HEK293 (cell line): ENCODE data around the gene ZCCHC24.

Source experiments
- CTCF ChIA-PET: fragments of 350-600 bp; formaldehyde crosslinking; extraction: SDS; loops from one replicate; lab custom pipeline; 2021; ENCODE audit warnings: antibody characterized with exemption; lab: Yijun Ruan, JAX
- POLR2A ChIA-PET: fragments of 300-600 bp; formaldehyde crosslinking; extraction: SDS; loops from one replicate; lab custom pipeline; 2020; ENCODE audit warnings: antibody characterized with exemption, inconsistent platforms; lab: Yijun Ruan, JAX
- H3K27ac ChIP-seq: fragments of 200-500 bp; sonication (Bioruptor generic); 2 replicates; pipeline ENCODE4 v1.5.1; 2014; ENCODE audit warnings: low read depth, low read length, control low read depth, inconsistent platforms; ENCODE audit errors: extremely low read depth
- H3K36me3 ChIP-seq, 2 experiments: fragments of 200-500 bp in 1 of 2; sonication (Bioruptor generic) in 1 of 2; 1 replicate in 1 of 2; 2 replicates in 1 of 2; pipeline ENCODE4 v1.5.1; 2014 to 2017; ENCODE audit warnings: inconsistent platforms in 2 of 2, low read length in 2 of 2; ENCODE audit not compliant: control insufficient read depth in 2 of 2, insufficient read depth in 1 of 2
- H3K4me1 ChIP-seq: fragments of 200-500 bp; sonication (Bioruptor generic); 2 replicates; pipeline ENCODE4 v1.5.1; 2014; ENCODE audit warnings: mild to moderate bottlenecking, low read length, inconsistent platforms; ENCODE audit not compliant: control insufficient read depth, insufficient read depth
- H3K4me3 ChIP-seq: 2 replicates; pipeline ENCODE4 v1.5.1; 2011; ENCODE audit warnings: low read depth, mild to moderate bottlenecking, control low read depth, low read length, moderate library complexity
- H3K9me3 ChIP-seq: fragments of 200-500 bp; sonication (Bioruptor generic); 2 replicates; pipeline ENCODE4 v1.5.1; 2014; ENCODE audit warnings: low read depth, low read length, inconsistent platforms; ENCODE audit not compliant: control insufficient read depth, insufficient read depth
- GLI4 ChIP-seq: fragments of 450-650 bp; formaldehyde crosslinking; IDR thresholded peaks from 2 replicates; pipeline ENCODE4 v1.5.1; 2016; ENCODE audit warnings: missing biosample characterization, missing genetic modification characterization
- MEIS1 ChIP-seq: sonication (generic); formaldehyde crosslinking; IDR thresholded peaks from 2 replicates; pipeline ENCODE4 v1.8.1; 2022; ENCODE audit warnings: missing genetic modification reagents, mild to moderate bottlenecking, borderline replicate concordance
- MZF1 ChIP-seq: fragments of 450-650 bp; formaldehyde crosslinking; IDR thresholded peaks from 2 replicates; pipeline ENCODE4 v1.5.1; 2017; ENCODE audit warnings: missing biosample characterization, missing genetic modification characterization, borderline replicate concordance
- OVOL3 ChIP-seq: fragments of 450-650 bp; formaldehyde crosslinking; IDR thresholded peaks from 2 replicates; pipeline ENCODE4 v1.5.1; 2016; ENCODE audit warnings: missing biosample characterization, missing genetic modification characterization
- PRDM1 ChIP-seq: fragments of 450-650 bp; formaldehyde crosslinking; IDR thresholded peaks from 2 replicates; pipeline ENCODE4; 2016; ENCODE audit warnings: missing biosample characterization, missing genetic modification characterization
- ZBTB7A ChIP-seq: fragments of 450-650 bp; formaldehyde crosslinking; IDR thresholded peaks from 2 replicates; pipeline ENCODE4 v1.5.1; 2016; ENCODE audit warnings: low read depth, missing biosample characterization, missing genetic modification characterization
- ZFHX2 ChIP-seq: fragments of 450-650 bp; formaldehyde crosslinking; conservative IDR thresholded peaks from 2 replicates; pipeline ENCODE4 v1.5.1; 2016; ENCODE audit warnings: missing biosample characterization, missing genetic modification characterization
- ZFP3 ChIP-seq: fragments of 450-650 bp; formaldehyde crosslinking; IDR thresholded peaks from 2 replicates; pipeline ENCODE4 v1.5.1; 2016; ENCODE audit warnings: low read depth, missing biosample characterization, missing genetic modification characterization
- ZFP37 ChIP-seq: fragments of 450-650 bp; formaldehyde crosslinking; IDR thresholded peaks from 2 replicates; pipeline ENCODE4 v1.5.1; 2016; ENCODE audit warnings: missing biosample characterization, missing genetic modification characterization
- ZNF133 ChIP-seq: fragments of 450-650 bp; formaldehyde crosslinking; IDR thresholded peaks from 2 replicates; pipeline ENCODE4 v1.5.1; 2016; ENCODE audit warnings: missing biosample characterization, missing genetic modification characterization
- ZNF202 ChIP-seq: fragments of 450-650 bp; formaldehyde crosslinking; IDR thresholded peaks from 2 replicates; pipeline ENCODE4 v1.5.1; 2016; ENCODE audit warnings: missing biosample characterization, missing genetic modification characterization, borderline replicate concordance
- ZNF239 ChIP-seq: fragments of 450-650 bp; formaldehyde crosslinking; IDR thresholded peaks from 2 replicates; pipeline ENCODE4 v1.5.1; 2016; ENCODE audit warnings: missing biosample characterization, missing genetic modification characterization
- ZNF248 ChIP-seq: fragments of 450-650 bp; formaldehyde crosslinking; IDR thresholded peaks from 2 replicates; pipeline ENCODE4 v1.5.1; 2017; ENCODE audit warnings: missing biosample characterization, missing genetic modification characterization
- ZNF266 ChIP-seq: fragments of 450-650 bp; formaldehyde crosslinking; IDR thresholded peaks from 2 replicates; pipeline ENCODE4 v1.5.1; 2016; ENCODE audit warnings: missing biosample characterization, missing genetic modification characterization, low read depth
- ZNF311 ChIP-seq: fragments of 450-650 bp; formaldehyde crosslinking; IDR thresholded peaks from 2 replicates; pipeline ENCODE4 v1.5.1; 2017; ENCODE audit warnings: missing biosample characterization, missing genetic modification characterization, borderline replicate concordance
- ZNF335 ChIP-seq: fragments of 450-650 bp; formaldehyde crosslinking; conservative IDR thresholded peaks from 2 replicates; pipeline ENCODE4 v1.5.1; 2016; ENCODE audit warnings: missing biosample characterization, missing genetic modification characterization
- ZNF501 ChIP-seq: fragments of 450-650 bp; formaldehyde crosslinking; IDR thresholded peaks from 2 replicates; pipeline ENCODE4 v1.5.1; 2016; ENCODE audit warnings: missing biosample characterization, missing genetic modification characterization
- ZNF561 ChIP-seq: fragments of 450-650 bp; IDR thresholded peaks from 2 replicates; pipeline ENCODE4 v1.5.1; 2018; ENCODE audit warnings: missing biosample characterization, missing genetic modification characterization, borderline replicate concordance
- ZNF624 ChIP-seq: fragments of 450-650 bp; formaldehyde crosslinking; IDR thresholded peaks from 2 replicates; pipeline ENCODE4 v1.5.1; 2017; ENCODE audit warnings: missing biosample characterization, missing genetic modification characterization
- ZNF658 ChIP-seq: fragments of 450-650 bp; formaldehyde crosslinking; IDR thresholded peaks from 2 replicates; pipeline ENCODE4; 2016; ENCODE audit warnings: missing biosample characterization, missing genetic modification characterization
- ZSCAN18 ChIP-seq: fragments of 450-650 bp; formaldehyde crosslinking; IDR thresholded peaks from 2 replicates; pipeline ENCODE4 v1.5.1; 2016; ENCODE audit warnings: missing biosample characterization, missing genetic modification characterization
- ZSCAN30 ChIP-seq: fragments of 450-650 bp; IDR thresholded peaks from 2 replicates; pipeline ENCODE4 v1.5.1; 2018; ENCODE audit warnings: missing biosample characterization, mild to moderate bottlenecking, missing genetic modification characterization, moderate library complexity
- TF ChIP-seq, protein P1 (sequence below): fragments of 450-650 bp; formaldehyde crosslinking; conservative IDR thresholded peaks from 2 replicates; pipeline ENCODE4 v1.5.1; 2016; ENCODE audit warnings: low read depth, missing biosample characterization, missing genetic modification characterization

Gene ZCCHC24

GRCh38 chr10:79353726-79354125, 91.7 kb downstream of the ZCCHC24 start:
- ChIA-PET POLR2A (interaction anchor here (1.6 kb wide), 1 partner anchor 8 kb away, joined by 6 read pairs; no protein-coding TSS in a partner anchor), CTCF (no interaction called here)
- TF ChIP-seq ZNF658 (tag by site-specific recombination) (no peak), ZFP3 (tag by site-specific recombination) (no peak), ZFP37 (no peak), ZNF133 (no peak), ZNF266 (tag by site-specific recombination) (no peak), ZNF202 (tag by site-specific recombination) (no peak), ZNF239 (tag by site-specific recombination) (no peak), MZF1 (tag by site-specific recombination) (no peak)
- Histone ChIP-seq H3K4me1 (no peaks in the 10 kb centered on the region), H3K27ac (no peak overlapping the region), H3K4me3 (no peak overlapping the region), H3K36me3 (peaks cover 7 to 78% of the 10 kb centered on the region in 2 experiments), H3K9me3 (no peaks in the 10 kb centered on the region)

GRCh38 chr10:79353000-79353406, 92.4 kb downstream of the ZCCHC24 start:
- Histone ChIP-seq H3K36me3 (peaks cover 7 to 83% of the 10 kb centered on the region in 2 experiments), H3K27ac (no peak overlapping the region), H3K4me3 (no peak overlapping the region), H3K4me1 (no peaks in the 10 kb centered on the region), H3K9me3 (no peaks in the 10 kb centered on the region)
- CTCF ChIA-PET: no interaction called here
- no peak for TF ChIP-seq ZSCAN18
- POLR2A ChIA-PET: no interaction called here

DNA sequence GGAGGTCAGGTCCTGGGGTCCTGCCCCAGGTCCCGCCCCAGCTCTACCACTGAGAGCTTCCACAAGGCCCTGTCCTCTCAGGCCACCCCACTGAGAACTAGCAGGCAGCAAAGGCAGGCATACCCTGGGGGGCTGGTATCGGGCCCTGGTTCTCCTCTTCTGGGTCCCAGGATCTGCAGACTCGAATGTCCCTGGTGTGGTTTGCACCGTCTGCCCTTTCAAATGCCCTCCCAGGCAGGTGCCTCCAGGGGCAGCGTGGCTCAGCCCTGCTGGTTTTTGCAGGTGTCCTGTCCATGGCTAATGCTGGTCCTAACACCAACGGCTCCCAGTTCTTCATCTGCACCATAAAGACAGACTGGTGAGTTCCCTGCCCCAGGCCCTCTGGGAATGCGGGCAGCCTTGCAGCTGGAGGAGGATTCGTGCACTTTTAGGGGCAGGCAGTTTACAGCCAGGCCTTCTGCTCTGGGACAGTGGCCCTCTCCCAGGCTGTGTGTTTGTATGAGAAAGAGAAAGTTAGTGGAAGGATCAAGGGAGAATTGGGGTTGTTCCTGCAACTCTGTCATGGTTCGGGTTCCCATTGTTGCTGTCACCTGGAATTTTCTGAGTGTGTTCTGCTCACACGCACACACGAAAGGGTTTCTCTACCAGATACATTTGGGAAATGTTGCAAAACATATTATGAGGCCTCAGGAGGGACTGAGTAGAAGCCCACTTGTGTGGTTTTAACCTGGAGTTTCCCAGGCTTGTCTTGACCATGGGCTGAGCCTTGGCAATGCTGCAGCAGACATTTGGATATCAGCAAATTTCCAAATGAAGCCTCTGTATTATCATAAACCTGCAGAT, 93.2 kb downstream of the ZCCHC24 start:
- TF ChIP-seq ZNF202 (tag by site-specific recombination) (no peak), ZNF561 (tag by site-specific recombination) (no peak), ZNF624 (tag by site-specific recombination) (no peak), ZFHX2 (no peak), ZNF501 (tag by site-specific recombination) (no peak), MEIS1 (CRISPR knock-in tag) (no peak), ZNF311 (tag by site-specific recombination) (no peak)
- TF ChIP-seq, all 188 proteins: peak for 0
- no peaks in the 10 kb centered on the region for H3K9me3 ChIP-seq
- peaks cover 7 to 83% of the 10 kb centered on the region in 2 experiments for H3K36me3 ChIP-seq
- H3K4me3 ChIP-seq: no peak overlapping the region
- H3K4me1 ChIP-seq: no peaks in the 10 kb centered on the region
- ChIA-PET CTCF (no interaction called here), POLR2A (interaction anchor here (1.4 kb wide), 1 partner anchor 11 kb away, joined by 5 read pairs; no protein-coding TSS in a partner anchor)
- no peak overlapping the region for H3K27ac ChIP-seq

GRCh38 chr10:79351332-79351731, 94.1 kb downstream of the ZCCHC24 start:
- peaks cover 7 to 81% of the 10 kb centered on the region in 2 experiments for H3K36me3 ChIP-seq
- TF ChIP-seq GLI4: no peak
- no peak for TF ChIP-seq OVOL3
- TF ChIP-seq, protein P1, sequence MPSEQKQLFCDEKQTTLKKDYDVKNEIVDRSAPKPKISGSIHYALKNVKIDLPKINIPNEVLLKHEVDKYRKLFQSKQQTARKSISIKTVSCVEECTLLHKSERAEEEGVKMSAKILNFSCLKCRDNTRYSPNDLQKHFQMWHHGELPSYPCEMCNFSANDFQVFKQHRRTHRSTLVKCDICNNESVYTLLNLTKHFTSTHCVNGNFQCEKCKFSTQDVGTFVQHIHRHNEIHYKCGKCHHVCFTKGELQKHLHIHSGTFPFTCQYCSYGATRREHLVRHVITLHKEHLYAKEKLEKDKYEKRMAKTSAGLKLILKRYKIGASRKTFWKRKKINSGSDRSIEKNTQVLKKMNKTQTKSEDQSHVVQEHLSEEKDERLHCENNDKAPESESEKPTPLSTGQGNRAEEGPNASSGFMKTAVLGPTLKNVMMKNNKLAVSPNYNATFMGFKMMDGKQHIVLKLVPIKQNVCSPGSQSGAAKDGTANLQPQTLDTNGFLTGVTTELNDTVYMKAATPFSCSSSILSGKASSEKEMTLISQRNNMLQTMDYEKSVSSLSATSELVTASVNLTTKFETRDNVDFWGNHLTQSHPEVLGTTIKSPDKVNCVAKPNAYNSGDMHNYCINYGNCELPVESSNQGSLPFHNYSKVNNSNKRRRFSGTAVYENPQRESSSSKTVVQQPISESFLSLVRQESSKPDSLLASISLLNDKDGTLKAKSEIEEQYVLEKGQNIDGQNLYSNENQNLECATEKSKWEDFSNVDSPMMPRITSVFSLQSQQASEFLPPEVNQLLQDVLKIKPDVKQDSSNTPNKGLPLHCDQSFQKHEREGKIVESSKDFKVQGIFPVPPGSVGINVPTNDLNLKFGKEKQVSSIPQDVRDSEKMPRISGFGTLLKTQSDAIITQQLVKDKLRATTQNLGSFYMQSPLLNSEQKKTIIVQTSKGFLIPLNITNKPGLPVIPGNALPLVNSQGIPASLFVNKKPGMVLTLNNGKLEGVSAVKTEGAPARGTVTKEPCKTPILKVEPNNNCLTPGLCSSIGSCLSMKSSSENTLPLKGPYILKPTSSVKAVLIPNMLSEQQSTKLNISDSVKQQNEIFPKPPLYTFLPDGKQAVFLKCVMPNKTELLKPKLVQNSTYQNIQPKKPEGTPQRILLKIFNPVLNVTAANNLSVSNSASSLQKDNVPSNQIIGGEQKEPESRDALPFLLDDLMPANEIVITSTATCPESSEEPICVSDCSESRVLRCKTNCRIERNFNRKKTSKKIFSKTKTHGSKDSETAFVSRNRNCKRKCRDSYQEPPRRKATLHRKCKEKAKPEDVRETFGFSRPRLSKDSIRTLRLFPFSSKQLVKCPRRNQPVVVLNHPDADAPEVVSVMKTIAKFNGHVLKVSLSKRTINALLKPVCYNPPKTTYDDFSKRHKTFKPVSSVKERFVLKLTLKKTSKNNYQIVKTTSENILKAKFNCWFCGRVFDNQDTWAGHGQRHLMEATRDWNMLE (tag by site-specific recombination): no peak
- no peak for TF ChIP-seq ZBTB7A (tag by site-specific recombination)
- no peak for TF ChIP-seq ZSCAN30 (tag by site-specific recombination)
- no peak for TF ChIP-seq ZNF335 (tag by site-specific recombination)
- TF ChIP-seq ZNF248 (tag by site-specific recombination): no peak
- no peak for TF ChIP-seq PRDM1

More at GRCh38 chr10:79351332-79351731, 94.1 kb downstream of the ZCCHC24 start:
- Histone ChIP-seq H3K9me3 (no peaks in the 10 kb centered on the region), H3K4me1 (no peaks in the 10 kb centered on the region), H3K27ac (no peak overlapping the region), H3K4me3 (no peak overlapping the region)
- ChIA-PET POLR2A (interaction anchor here (1.4 kb wide), 1 partner anchor 11 kb away, joined by 5 read pairs; no protein-coding TSS in a partner anchor), CTCF (interaction anchor here (0.7 kb wide), 1 partner anchor 12 kb away, joined by 3 read pairs; no protein-coding TSS in a partner anchor)
